Spleen (tissue), 11 donors: ENCODE data around the gene ELOVL3. TPM values are rescaled to one million over a fixed set of nuclear protein-coding genes. Genes with fewer than 3 reads are reported as not detected.
"Not testable (repeated sequence)": the region's sequence is repeated elsewhere in the genome, so short reads cannot be mapped to it uniquely, and the experiment has no call there.

Experiments used
- DNase-seq: peaks from one replicate; pipeline ENCODE4 v3.0.0-alpha.2; 2020
- H3K27ac ChIP-seq, 8 donors: fragments of 200-600 bp; sonication (generic) in 7 of 8; 1 replicate in 4 of 8; 2 replicates in 4 of 8; pipeline versions ENCODE4 v1.5.0 to v1.8.0; 2016 to 2021; ENCODE audit warnings: inconsistent platforms in 4 of 8, mild to moderate bottlenecking in 4 of 8, moderate library complexity in 1 of 8
- H3K27me3 ChIP-seq, 7 donors: fragments of 200-600 bp; sonication (generic) in 6 of 7; replicated peaks in 1 of 7; 1 replicate in 4 of 7; 2 replicates in 3 of 7; pipeline versions ENCODE4 v1.5.0 to v1.8.0; 2016 to 2021; ENCODE audit warnings: inconsistent platforms in 3 of 7, mild to moderate bottlenecking in 1 of 7
- H3K36me3 ChIP-seq, 6 donors: fragments of 200-600 bp; sonication (generic) in 5 of 6; 1 replicate in 4 of 6; 2 replicates in 2 of 6; pipeline versions ENCODE4 v1.5.0 to v1.8.0; 2016 to 2021; ENCODE audit warnings: inconsistent platforms in 2 of 6
- H3K4me1 ChIP-seq, 6 donors: fragments of 200-600 bp; sonication (generic) in 5 of 6; 1 replicate in 3 of 6; 2 replicates in 3 of 6; pipeline versions ENCODE4 v1.5.0 to v1.8.0; 2016 to 2021; ENCODE audit warnings: inconsistent platforms in 3 of 6
- H3K4me3 ChIP-seq, 8 donors: fragments of 200-600 bp; sonication (generic) in 7 of 8; 1 replicate in 4 of 8; 2 replicates in 4 of 8; pipeline versions ENCODE4 v1.5.0 to v1.8.0; 2016 to 2021; ENCODE audit warnings: inconsistent platforms in 4 of 8, mild to moderate bottlenecking in 4 of 8, moderate library complexity in 2 of 8
- H3K9me3 ChIP-seq, 8 donors: fragments of 200-600 bp; sonication (generic) in 7 of 8; 1 replicate in 4 of 8; 2 replicates in 4 of 8; pipeline versions ENCODE4 v1.5.0 to v1.8.0; 2016 to 2021; ENCODE audit warnings: inconsistent platforms in 4 of 8
- POLR2A ChIP-seq, 3 donors: fragments of 450-650 bp; IDR thresholded peaks; one replicate each; pipeline ENCODE4 v1.5.1; 2017; ENCODE audit warnings: antibody characterized with exemption in 3 of 3, mild to moderate bottlenecking in 1 of 3
- POLR2AphosphoS5 ChIP-seq, 3 donors: sonication (generic); formaldehyde crosslinking; IDR thresholded peaks; one replicate each; pipeline ENCODE4 v1.5.1; 2017; ENCODE audit warnings: antibody characterized with exemption in 3 of 3
- WGBS, 5 donors: extraction: QIAGEN DNeasy Blood & Tissue Kit in 3 of 5; methylation state at CpG; one replicate each; pipeline versions ENCODE4 v1.1.5 to v1.1.7; 2013 to 2018; 5-methylcytosine and 5-hydroxymethylcytosine counted together
- intact Hi-C: fragments of 100-400 bp; cut with DNase I; formaldehyde crosslinking; loops from one replicate; pipeline ENCODE4 v1.15.0; 2023; ENCODE audit warnings: low total_unique reads
- polyA plus RNA-seq, 3 donors: library from polyadenylated mRNA; stranded (reverse); fragments of 200-250 nt; gene quantifications; one replicate each; pipeline ENCODE4 v1.2.1, GENCODE V29; 2013
- total RNA-seq, 7 donors: library from RNA; depleted of rRNA in 3 of 7; stranded (reverse); fragments of >200 nt in 3 of 7; fragmentation: NEBNext Ultra II Directional in 4 of 7; extraction: Animal tissue kit (Norgen Biotek cat#: 25700) in 4 of 7; gene quantifications; one replicate each; pipeline versions ENCODE4 v1.1.0 to v1.2.1, GENCODE V29; 2016 to 2021
- TF ChIP-seq, protein P1 (sequence below), 11 experiments: fragments of 200-600 bp in 7 of 11; fragments of 450-650 bp in 4 of 11; sonication (generic) in 4 of 11; IDR thresholded peaks in 8 of 11; conservative IDR thresholded peaks in 3 of 11; 1 replicate in 7 of 11; 2 replicates in 4 of 11; pipeline versions ENCODE4 v1.4.0 to v1.8.0; 2016 to 2021; ENCODE audit warnings: antibody characterized with exemption in 11 of 11, inconsistent platforms in 4 of 11, mild to moderate bottlenecking in 1 of 11
- donor health status: healthy with polysubstance abuse.
- donor health status: DM: no; HTN: no; CAD: no; lungs with moderate emphysema.
- donor health status: DM: no; HTN: no; CAD: no.
- donor health status: Bipolar disorder and iron deficiency.
- donor health status: healthy.
- donor health status: DM: no; HTN: no; CAD: no.
- donor health status: DM: yes; HTN: yes; CAD: no.

The ELOVL3 gene
- total and polyA plus RNA-seq, 10 donors, result 0.08 to 2.0 (median 0.73) TPM; not detected in 2

DNA sequence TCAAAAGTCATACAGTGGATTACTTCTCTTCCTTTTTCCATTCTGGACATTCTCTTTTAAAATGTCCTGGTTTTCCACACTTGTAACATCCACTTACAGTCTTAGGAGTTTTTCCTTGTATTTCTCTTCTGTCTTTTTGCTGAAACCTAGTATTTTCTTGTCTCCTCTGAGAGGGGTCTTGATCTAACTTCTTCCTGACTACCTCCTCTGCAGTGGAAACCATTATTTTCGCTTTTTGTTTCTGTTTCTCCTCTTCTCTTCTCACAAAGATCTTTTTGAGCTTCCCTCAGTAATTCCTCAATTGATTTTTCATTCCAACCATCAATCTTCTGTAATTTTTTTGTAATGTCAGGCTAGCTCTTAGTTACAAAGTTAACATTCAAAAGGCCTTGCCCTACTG, 23.7 kb upstream of the ELOVL3 start:
- H3K36me3 ChIP-seq, result no peaks in the 10 kb centered on the region
- H3K9me3 ChIP-seq, result peaks cover 0 to 18% (median 14%) of the 10 kb centered on the region in 8 donors
- intact Hi-C loops, result no loop called here

DNA sequence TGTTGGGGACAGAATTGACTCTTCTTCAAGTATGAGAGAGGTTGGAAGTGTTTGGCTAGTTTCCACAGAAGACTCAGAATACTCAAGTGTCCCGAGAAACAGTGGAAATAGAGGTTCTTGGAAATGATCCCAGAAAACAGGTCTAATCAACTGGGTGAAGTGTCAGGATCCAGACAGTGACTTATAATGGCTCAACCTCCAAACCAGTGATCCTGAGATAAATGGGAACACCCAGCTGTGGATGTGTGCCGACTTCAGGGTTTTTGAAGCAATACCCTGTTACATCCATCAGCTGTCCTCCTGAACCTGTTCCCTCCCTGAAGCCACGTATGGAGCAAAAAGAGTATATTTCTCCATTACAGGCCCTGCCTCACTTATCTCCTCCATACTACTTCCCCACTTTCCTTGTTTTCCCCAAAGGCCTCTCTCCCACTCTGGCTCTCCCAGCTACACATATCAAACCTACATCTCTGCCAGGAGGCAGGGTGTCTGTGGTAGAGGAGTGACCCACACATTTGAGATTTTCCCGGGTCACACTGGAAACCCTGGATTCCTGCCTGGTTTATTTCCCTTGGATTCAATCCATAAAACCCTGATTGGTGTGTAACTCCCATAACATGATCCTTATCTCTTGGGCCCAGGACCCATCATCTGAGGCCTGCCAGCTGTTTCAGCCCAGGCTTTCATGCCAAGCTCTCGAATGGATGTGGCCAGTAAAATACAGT, 17.6 kb upstream of the ELOVL3 start:
- peak overlapping the region in 1 of 8 donors; percentile 22 for H3K27ac ChIP-seq
- no peaks in the 10 kb centered on the region for H3K27me3 ChIP-seq
- H3K4me1 ChIP-seq, result peaks cover 0 to 4% (median 3%) of the 10 kb centered on the region in 6 donors
- no peak for TF ChIP-seq POLR2AphosphoS5 (IDR thresholded peaks at IDR 0.05)
- TF ChIP-seq POLR2A (IDR thresholded peaks at IDR 0.05), result no peak
- TF ChIP-seq, protein P1, sequence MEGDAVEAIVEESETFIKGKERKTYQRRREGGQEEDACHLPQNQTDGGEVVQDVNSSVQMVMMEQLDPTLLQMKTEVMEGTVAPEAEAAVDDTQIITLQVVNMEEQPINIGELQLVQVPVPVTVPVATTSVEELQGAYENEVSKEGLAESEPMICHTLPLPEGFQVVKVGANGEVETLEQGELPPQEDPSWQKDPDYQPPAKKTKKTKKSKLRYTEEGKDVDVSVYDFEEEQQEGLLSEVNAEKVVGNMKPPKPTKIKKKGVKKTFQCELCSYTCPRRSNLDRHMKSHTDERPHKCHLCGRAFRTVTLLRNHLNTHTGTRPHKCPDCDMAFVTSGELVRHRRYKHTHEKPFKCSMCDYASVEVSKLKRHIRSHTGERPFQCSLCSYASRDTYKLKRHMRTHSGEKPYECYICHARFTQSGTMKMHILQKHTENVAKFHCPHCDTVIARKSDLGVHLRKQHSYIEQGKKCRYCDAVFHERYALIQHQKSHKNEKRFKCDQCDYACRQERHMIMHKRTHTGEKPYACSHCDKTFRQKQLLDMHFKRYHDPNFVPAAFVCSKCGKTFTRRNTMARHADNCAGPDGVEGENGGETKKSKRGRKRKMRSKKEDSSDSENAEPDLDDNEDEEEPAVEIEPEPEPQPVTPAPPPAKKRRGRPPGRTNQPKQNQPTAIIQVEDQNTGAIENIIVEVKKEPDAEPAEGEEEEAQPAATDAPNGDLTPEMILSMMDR (IDR thresholded peaks at IDR 0.05 in 8 of 11, conservative IDR thresholded peaks at IDR 0.05 in 3 of 11), result no peak
- peaks cover 0 to 15% (median 13%) of the 10 kb centered on the region in 8 donors for H3K9me3 ChIP-seq
- H3K4me3 ChIP-seq, result no peak overlapping the region
- no peak for DNase-seq
- 55 to 71% (median 67%) methylated on average over 5 of the region's 5 CpGs for WGBS, 5 donors
- intact Hi-C loops, result no loop called here
- no peaks in the 10 kb centered on the region for H3K36me3 ChIP-seq

More for the DNA sequence above, 23.7 kb upstream of the ELOVL3 start:
- no peak overlapping the region for H3K4me3 ChIP-seq
- no peaks in the 10 kb centered on the region for H3K27me3 ChIP-seq
- TF ChIP-seq POLR2A (IDR thresholded peaks at IDR 0.05), result no peak
- TF ChIP-seq POLR2AphosphoS5 (IDR thresholded peaks at IDR 0.05), result no peak
- TF ChIP-seq, protein P1 (IDR thresholded peaks at IDR 0.05 in 8 of 11, conservative IDR thresholded peaks at IDR 0.05 in 3 of 11), result no peak
- 63 to 75% (median 70%) methylated on average over 1 of the region's 1 CpG for WGBS, 5 donors
- peak overlapping the region in 5 of 8 donors; percentile 3 to 34 (median 16) for H3K27ac ChIP-seq
- H3K4me1 ChIP-seq, result peaks cover 0 to 18% (median 3%) of the 10 kb centered on the region in 6 donors
- no peak for DNase-seq

DNA sequence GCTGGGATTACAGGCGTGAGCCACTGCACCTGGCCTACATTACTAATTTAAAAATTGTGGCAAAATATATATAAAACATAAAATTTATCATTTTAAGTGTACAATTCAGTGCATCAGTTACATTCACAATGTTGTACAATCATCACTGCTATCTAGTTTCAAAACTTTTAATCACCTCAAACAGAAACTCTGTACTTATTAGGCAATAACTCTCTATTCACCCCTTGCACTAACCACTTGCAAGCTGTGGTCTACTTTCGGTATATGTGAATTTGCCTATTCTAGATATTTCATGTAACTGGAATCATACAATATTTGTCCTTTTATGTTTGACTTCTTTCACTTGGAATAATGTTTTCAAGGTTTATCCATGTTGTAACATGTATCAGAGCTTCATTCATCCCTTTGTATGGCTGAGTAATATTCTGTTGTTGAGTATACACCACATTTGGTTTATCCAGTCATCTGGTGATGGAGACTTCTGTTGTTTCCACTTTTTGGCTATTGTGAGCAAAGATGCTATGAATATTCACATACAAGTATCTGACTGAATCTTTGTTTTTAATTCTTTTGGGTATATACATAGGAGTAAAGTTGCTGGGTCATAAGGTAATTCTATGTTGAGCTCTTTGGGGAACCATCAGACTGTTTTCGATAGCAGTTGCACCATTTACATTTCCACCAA, 14.3 kb upstream of the ELOVL3 start:
- TF ChIP-seq, protein P1 (IDR thresholded peaks at IDR 0.05 in 8 of 11, conservative IDR thresholded peaks at IDR 0.05 in 3 of 11), result no peak
- no peak for TF ChIP-seq POLR2A (IDR thresholded peaks at IDR 0.05)
- TF ChIP-seq POLR2AphosphoS5 (IDR thresholded peaks at IDR 0.05), result no peak
- WGBS, 5 donors, result 60 to 87% (median 78%) methylated on average over 3 of the region's 3 CpGs
- no peak for DNase-seq
- Histone ChIP-seq H3K27ac (no peak overlapping the region), H3K4me1 (peaks cover 0 to 5% (median 4%) of the 10 kb centered on the region in 6 donors), H3K36me3 (no peaks in the 10 kb centered on the region), H3K4me3 (no peak overlapping the region), H3K27me3 (no peaks in the 10 kb centered on the region), H3K9me3 (no peaks in the 10 kb centered on the region)
- intact Hi-C loops, result no loop called here

DNA sequence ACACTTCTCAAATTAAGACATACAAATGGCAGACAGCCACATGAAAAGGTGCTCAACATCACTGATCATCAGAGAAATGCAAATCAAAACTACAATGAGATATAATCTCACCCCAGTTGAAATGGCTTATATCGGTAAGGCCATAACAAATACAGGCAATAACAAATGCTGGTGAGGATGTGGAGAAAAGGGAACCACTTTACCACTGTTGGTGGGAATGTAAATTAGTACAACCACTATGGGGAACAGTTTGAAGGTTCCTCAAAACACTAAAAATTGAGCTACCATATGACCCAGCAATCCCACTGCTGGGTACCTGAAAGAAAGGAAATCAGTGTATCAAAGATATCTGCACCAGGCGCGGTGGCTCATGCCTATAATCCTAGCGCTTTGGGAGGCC, 12.5 kb upstream of the ELOVL3 start:
- H3K36me3 ChIP-seq, intact Hi-C loops, H3K4me3 ChIP-seq, H3K9me3 ChIP-seq, H3K27me3 ChIP-seq, H3K27ac ChIP-seq, DNase-seq, H3K4me1 ChIP-seq: not testable (repeated sequence)
- 46 to 68% (median 53%) methylated on average over 4 of the region's 4 CpGs for WGBS, 5 donors
